Dendritic cell treated with granulocyte-macrophage colony-stimulating factor and Interleukin-4, amounts not matched to agents 40 ng/mL and 50 ng/mL, for 4 days (primary cell): ENCODE results near the gene KLHL26.

Experiments used
- H3K27ac Mint-ChIP-seq: one replicate; pipeline ENCODE4 v1.8.0; 2022; ENCODE audit warnings: mild to moderate bottlenecking, mixed read lengths
- H3K27me3 Mint-ChIP-seq: one replicate; pipeline ENCODE4 v1.8.0; 2022; ENCODE audit warnings: mild to moderate bottlenecking, mixed read lengths
- H3K36me3 Mint-ChIP-seq: one replicate; pipeline ENCODE4 v1.8.0; 2022; ENCODE audit warnings: low read depth, mixed read lengths
- H3K4me1 Mint-ChIP-seq: one replicate; pipeline ENCODE4 v1.8.0; 2022; ENCODE audit warnings: low read depth, mixed read lengths
- H3K4me3 Mint-ChIP-seq: one replicate; pipeline ENCODE4 v1.8.0; 2022; ENCODE audit warnings: mild to moderate bottlenecking, moderate library complexity, mixed read lengths
- H3K9me3 Mint-ChIP-seq: one replicate; pipeline ENCODE4 v1.8.0; 2022; ENCODE audit warnings: mixed read lengths
- intact Hi-C: fragments of 100-400 bp; cut with micrococcal nuclease; formaldehyde crosslinking; loops from one replicate; pipeline ENCODE4 v1.15.0; 2022

Gene KLHL26

GRCh38 chr19:18666784-18667183 lies 30.0 kb downstream of the KLHL26 start:
- Mint-ChIP-seq H3K27ac (no peak overlapping the region), H3K4me3 (no peak overlapping the region), H3K4me1 (peaks cover 5% of the 10 kb centered on the region), H3K27me3 (no peaks in the 10 kb centered on the region), H3K9me3 (no peaks in the 10 kb centered on the region), H3K36me3 (peaks cover 79% of the 10 kb centered on the region)
- intact Hi-C loops: no loop called here

- intact Hi-C loops: no loop called here
- peaks cover 82% of the 10 kb centered on the region for H3K36me3 Mint-ChIP-seq
- H3K4me3 Mint-ChIP-seq: no peak overlapping the region
- no peaks in the 10 kb centered on the region for H3K9me3 Mint-ChIP-seq
- no peaks in the 10 kb centered on the region for H3K27me3 Mint-ChIP-seq
- H3K4me1 Mint-ChIP-seq: peaks cover 5% of the 10 kb centered on the region
- H3K27ac Mint-ChIP-seq: no peak overlapping the region
Observed at GRCh38 chr19:18667531-18668251, 30.9 kb downstream of the KLHL26 start.

- H3K27me3 Mint-ChIP-seq: no peaks in the 10 kb centered on the region
- H3K4me3 Mint-ChIP-seq: no peak overlapping the region
- peaks cover 82% of the 10 kb centered on the region for H3K36me3 Mint-ChIP-seq
- intact Hi-C loops: no loop called here
- H3K27ac Mint-ChIP-seq: no peak overlapping the region
- H3K9me3 Mint-ChIP-seq: no peaks in the 10 kb centered on the region
- peaks cover 4% of the 10 kb centered on the region for H3K4me1 Mint-ChIP-seq
Observed at GRCh38 chr19:18668252-18668631, 31.4 kb downstream of the KLHL26 start.

GRCh38 chr19:18668744-18669523 lies 32.1 kb downstream of the KLHL26 start:
- H3K9me3 Mint-ChIP-seq: no peaks in the 10 kb centered on the region
- no peaks in the 10 kb centered on the region for H3K27me3 Mint-ChIP-seq
- no peak overlapping the region for H3K27ac Mint-ChIP-seq
- H3K4me3 Mint-ChIP-seq: no peak overlapping the region
- peaks cover 82% of the 10 kb centered on the region for H3K36me3 Mint-ChIP-seq
- H3K4me1 Mint-ChIP-seq: no peaks in the 10 kb centered on the region
- intact Hi-C loops: no loop called here

GRCh38 chr19:18669524-18669817 lies 32.6 kb downstream of the KLHL26 start:
- intact Hi-C loops: no loop called here
- Mint-ChIP-seq H3K4me3 (no peak overlapping the region), H3K9me3 (no peaks in the 10 kb centered on the region), H3K27ac (no peak overlapping the region), H3K36me3 (peaks cover 77% of the 10 kb centered on the region), H3K4me1 (no peaks in the 10 kb centered on the region), H3K27me3 (no peaks in the 10 kb centered on the region)

GRCh38 chr19:18669883-18670282 lies 33.1 kb downstream of the KLHL26 start:
- Mint-ChIP-seq H3K4me3 (no peak overlapping the region), H3K9me3 (no peaks in the 10 kb centered on the region), H3K27ac (no peak overlapping the region), H3K4me1 (no peaks in the 10 kb centered on the region), H3K36me3 (peaks cover 73% of the 10 kb centered on the region), H3K27me3 (peaks cover 2% of the 10 kb centered on the region)
- intact Hi-C loops: loop anchor here (10.0 kb wide), 1 partner anchor 75 kb away; no protein-coding TSS in a partner anchor

GRCh38 chr19:18670312-18670711 lies 33.5 kb downstream of the KLHL26 start:
- Mint-ChIP-seq H3K9me3 (no peaks in the 10 kb centered on the region), H3K4me3 (no peak overlapping the region), H3K27ac (no peak overlapping the region), H3K27me3 (peaks cover 3% of the 10 kb centered on the region), H3K36me3 (peaks cover 69% of the 10 kb centered on the region), H3K4me1 (no peaks in the 10 kb centered on the region)
- intact Hi-C loops: loop anchor here (10.0 kb wide), 1 partner anchor 76 kb away; no protein-coding TSS in a partner anchor

- Mint-ChIP-seq H3K27ac (no peak overlapping the region), H3K4me1 (no peaks in the 10 kb centered on the region), H3K36me3 (peaks cover 57% of the 10 kb centered on the region), H3K4me3 (no peak overlapping the region), H3K27me3 (peaks cover 3% of the 10 kb centered on the region), H3K9me3 (no peaks in the 10 kb centered on the region)
- intact Hi-C loops: loop anchor here (10.0 kb wide), 1 partner anchor 77 kb away; no protein-coding TSS in a partner anchor
Observed at GRCh38 chr19:18671303-18672043, 34.6 kb downstream of the KLHL26 start.

GRCh38 chr19:18672044-18672451 lies 35.2 kb downstream of the KLHL26 start:
- Mint-ChIP-seq H3K4me3 (no peak overlapping the region), H3K27me3 (peaks cover 3% of the 10 kb centered on the region), H3K36me3 (peaks cover 52% of the 10 kb centered on the region), H3K27ac (no peak overlapping the region), H3K9me3 (no peaks in the 10 kb centered on the region), H3K4me1 (peaks cover under 1% of the 10 kb centered on the region)
- intact Hi-C loops: loop anchor here (10.0 kb wide), 1 partner anchor 77 kb away; no protein-coding TSS in a partner anchor

GRCh38 chr19:18672606-18673337 lies 35.9 kb downstream of the KLHL26 start:
- Mint-ChIP-seq H3K27me3 (peaks cover 3% of the 10 kb centered on the region), H3K27ac (no peak overlapping the region), H3K9me3 (no peaks in the 10 kb centered on the region), H3K4me1 (peaks cover 6% of the 10 kb centered on the region), H3K4me3 (no peak overlapping the region), H3K36me3 (peaks cover 44% of the 10 kb centered on the region)
- intact Hi-C loops: loop anchor here (10.0 kb wide), 1 partner anchor 78 kb away; no protein-coding TSS in a partner anchor

- Mint-ChIP-seq H3K9me3 (no peaks in the 10 kb centered on the region), H3K4me1 (peaks cover 22% of the 10 kb centered on the region), H3K36me3 (peaks cover 26% of the 10 kb centered on the region), H3K4me3 (no peak overlapping the region), H3K27me3 (peaks cover 3% of the 10 kb centered on the region), H3K27ac (no peak overlapping the region)
- intact Hi-C loops: loop anchor here (10.0 kb wide), 1 partner anchor 80 kb away; no protein-coding TSS in a partner anchor
Observed at GRCh38 chr19:18674616-18675015, 37.8 kb downstream of the KLHL26 start.

- H3K27ac Mint-ChIP-seq: no peak overlapping the region
- peaks cover 28% of the 10 kb centered on the region for H3K4me1 Mint-ChIP-seq
- H3K27me3 Mint-ChIP-seq: peaks cover 3% of the 10 kb centered on the region
- H3K36me3 Mint-ChIP-seq: peaks cover 14% of the 10 kb centered on the region
- no peak overlapping the region for H3K4me3 Mint-ChIP-seq
- H3K9me3 Mint-ChIP-seq: no peaks in the 10 kb centered on the region
- intact Hi-C loops: loop anchor here (10.0 kb wide), 1 partner anchor 81 kb away; no protein-coding TSS in a partner anchor
Observed at GRCh38 chr19:18675779-18676178, 39.0 kb downstream of the KLHL26 start.

GRCh38 chr19:18676692-18677091 lies 39.9 kb downstream of the KLHL26 start:
- Mint-ChIP-seq H3K9me3 (no peaks in the 10 kb centered on the region), H3K4me3 (no peak overlapping the region), H3K4me1 (peaks cover 34% of the 10 kb centered on the region), H3K27ac (no peak overlapping the region), H3K27me3 (peaks cover 3% of the 10 kb centered on the region), H3K36me3 (peaks cover 6% of the 10 kb centered on the region)
- intact Hi-C loops: loop anchor here (10.0 kb wide), 1 partner anchor 82 kb away; no protein-coding TSS in a partner anchor
